Limb (tissue), 2 donors: Measurements from ENCODE around the gene MIB1.
"Not testable (repeated sequence)": the region's sequence is repeated elsewhere in the genome, so short reads cannot be mapped to it uniquely, and the experiment has no call there.

Source experiments
- DNase-seq, 2 donors: peaks; one replicate each; pipeline ENCODE4 v3.0.0-alpha.2; 2016; ENCODE audit errors: extremely low spot score in 2 of 2

Gene MIB1

DNA sequence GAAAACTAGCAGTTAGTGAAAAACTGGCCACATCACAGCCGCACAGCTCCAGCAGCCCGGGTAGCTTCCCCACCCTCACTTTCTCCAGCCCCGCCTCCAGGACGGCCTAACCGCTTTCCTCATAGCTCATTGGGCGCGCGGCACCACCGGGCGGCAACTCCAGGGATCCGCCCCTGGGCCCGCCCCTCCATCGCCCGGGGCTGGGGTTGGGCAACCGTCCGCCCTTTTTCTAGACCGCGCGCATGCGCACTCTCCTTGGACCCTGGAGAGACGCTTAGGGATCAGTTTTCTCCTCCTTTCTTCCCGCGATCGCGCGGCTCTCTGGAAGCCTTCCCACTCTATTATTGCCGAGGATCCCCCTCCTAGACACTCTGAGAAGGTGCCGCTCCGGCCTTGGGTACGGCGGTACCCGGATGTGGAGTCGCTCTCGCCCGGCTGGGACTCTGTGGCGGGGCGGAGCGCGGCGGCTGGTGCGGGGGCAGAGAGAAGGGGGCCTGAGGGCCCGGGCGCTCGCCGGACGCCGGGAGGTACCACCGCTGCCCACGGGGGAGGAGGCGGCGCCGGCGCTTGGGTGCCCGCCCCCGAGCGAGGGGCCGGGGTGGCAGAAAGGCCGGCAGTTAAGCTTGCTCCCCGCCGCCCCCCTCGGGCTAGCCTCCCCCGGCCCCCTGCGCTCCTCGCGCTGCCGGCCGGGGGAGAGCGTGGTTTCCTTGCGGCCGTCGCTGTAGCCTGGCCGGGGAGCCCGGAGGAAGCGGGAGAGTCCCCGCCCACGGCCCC is at the start of gene MIB1:
Gene MIB1 (plus strand): TSS at position 255 of the 774 bp plus-strand sequence. CDS start 792 bp downstream, outside the sequence.
- peak; percentile 99 to 100 for DNase-seq

- no peak for DNase-seq
Observed at GRCh38 chr18:21693322-21693721, 47.3 kb upstream of the MIB1 start.

- no peak for DNase-seq
Observed at GRCh38 chr18:21700528-21701075, 40.0 kb upstream of the MIB1 start.

DNA sequence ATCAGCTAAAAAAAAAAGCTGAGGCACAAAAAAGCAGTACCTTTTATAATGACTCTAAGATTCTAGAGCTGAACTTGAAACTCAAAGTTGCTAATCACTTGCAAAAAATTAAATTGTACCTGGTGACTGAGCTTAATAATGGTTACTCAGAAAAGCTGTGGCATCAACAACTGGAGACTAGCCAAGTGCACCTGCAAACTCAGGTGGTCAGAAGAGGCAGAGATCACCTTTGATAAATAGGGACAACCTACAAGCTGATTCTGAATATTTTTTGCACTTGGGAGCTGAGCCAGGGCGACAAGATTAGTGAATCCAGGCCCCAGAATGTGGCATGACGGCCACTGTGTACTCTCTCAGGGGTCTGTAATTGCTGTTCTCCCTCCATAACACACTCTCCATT is 39.0 kb upstream of the MIB1 start:
- no peak for DNase-seq

DNA sequence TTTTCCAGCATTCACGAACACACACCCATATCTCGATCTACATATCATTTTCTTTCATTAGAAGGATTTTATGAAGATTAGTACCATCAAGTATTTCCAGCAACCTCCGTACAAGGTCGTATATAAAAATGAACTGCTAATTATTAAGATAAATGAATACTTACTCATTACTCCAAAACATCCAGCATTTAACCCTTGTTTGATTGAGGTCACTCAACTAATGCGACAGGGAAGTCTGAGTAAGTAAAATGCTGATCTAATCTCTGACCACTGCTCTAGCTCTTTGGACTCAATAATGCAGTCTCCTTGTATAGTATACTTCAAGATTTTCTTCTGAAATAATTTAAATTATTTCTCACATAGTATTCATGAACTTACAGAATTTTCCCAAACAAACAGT is 38.0 kb upstream of the MIB1 start:
- DNase-seq, result no peak

GRCh38 chr18:21703241-21703820 is 37.3 kb upstream of the MIB1 start:
- DNase-seq, result peak in 1 of 2 donors; percentile 27

DNA sequence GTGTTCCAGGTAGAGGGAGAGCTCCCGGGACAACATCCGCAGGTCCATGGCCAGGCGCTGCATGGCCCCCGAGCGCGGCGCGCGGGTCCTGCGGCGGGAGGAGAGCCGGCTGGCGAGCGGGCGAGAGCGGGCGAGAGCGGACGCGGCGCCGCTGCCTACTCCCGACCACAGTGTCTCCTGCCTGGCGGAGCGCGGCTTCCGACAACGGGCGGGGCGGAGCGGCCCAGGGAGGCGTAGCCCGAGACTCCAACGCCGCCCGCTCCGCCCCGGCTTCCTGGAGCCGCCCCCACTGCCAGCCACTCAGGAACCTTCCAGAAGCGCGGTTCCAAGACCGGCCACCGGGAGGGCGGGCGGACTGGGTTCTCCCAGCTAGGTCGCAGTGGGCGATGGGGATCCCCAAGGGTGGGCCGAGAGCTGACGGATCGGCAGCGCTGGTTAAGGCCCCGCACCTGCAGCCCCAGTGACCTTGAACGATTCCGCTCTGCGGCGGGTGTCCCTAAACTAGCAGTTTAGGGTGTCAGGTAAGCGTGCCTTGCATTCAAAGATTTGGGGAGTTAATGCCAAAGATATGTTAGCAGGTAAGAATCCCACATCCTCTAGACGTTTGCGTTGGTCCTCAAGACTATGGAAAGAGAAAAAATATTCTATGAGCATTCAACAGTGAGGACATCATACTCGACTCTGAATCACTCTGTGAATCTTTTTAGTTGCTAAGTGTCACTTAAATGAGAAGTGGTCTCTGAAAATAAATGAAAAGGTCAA is 35.8 kb upstream of the MIB1 start, which contains the start of gene ABHD3:
Gene ABHD3 (minus strand): TSS at position 172 of the 762 bp plus-strand sequence. CDS start 109 bp downstream, at position 63.
- DNase-seq, result peak; percentile 82 to 91

GRCh38 chr18:21706386-21706865 is 34.2 kb upstream of the MIB1 start:
- DNase-seq, result peak in 1 of 2 donors; percentile 27

- not testable (repeated sequence) for DNase-seq
Observed at GRCh38 chr18:21707130-21707529, 33.5 kb upstream of the MIB1 start.

DNA sequence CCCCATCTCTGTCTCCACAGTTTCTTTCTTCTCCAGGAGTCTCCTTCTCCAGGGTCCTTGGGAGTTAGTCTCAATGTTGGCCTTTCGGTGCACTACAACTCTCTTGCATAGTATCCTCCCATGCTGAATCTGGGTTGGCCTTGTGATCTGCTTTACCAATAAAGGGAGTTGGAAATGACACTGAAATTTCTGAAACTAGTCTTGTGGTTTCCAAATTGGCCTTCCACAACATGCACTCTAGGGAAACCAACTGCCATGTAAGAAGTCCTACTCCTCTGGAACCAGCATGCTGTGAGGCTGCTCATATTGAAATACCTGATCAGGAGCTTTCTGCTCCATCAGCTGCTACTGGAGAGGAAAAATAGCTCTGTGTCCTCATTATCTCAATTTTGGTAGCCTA is 26.1 kb upstream of the MIB1 start:
- no peak for DNase-seq

DNA sequence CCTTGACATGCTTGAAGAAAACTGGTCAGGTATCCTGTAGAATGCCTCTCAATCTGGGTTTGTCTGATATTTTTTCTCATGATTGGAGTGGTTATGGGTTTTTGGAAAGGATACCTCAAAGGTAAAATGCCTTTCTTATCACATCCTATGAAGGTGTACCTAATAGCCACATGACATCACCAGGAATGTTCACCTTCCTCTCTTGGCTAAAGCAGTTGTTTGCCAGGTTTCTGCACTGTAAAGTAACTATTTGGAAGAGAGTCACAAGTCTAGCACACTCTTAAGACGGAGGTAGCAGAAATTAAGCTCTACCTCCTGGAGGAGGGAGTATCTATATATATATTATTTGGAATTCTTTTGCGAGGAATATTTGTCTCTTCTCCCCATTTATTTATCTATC is 17.9 kb upstream of the MIB1 start:
- DNase-seq, result no peak

GRCh38 chr18:21725201-21725600 is 15.4 kb upstream of the MIB1 start:
- no peak for DNase-seq

DNA sequence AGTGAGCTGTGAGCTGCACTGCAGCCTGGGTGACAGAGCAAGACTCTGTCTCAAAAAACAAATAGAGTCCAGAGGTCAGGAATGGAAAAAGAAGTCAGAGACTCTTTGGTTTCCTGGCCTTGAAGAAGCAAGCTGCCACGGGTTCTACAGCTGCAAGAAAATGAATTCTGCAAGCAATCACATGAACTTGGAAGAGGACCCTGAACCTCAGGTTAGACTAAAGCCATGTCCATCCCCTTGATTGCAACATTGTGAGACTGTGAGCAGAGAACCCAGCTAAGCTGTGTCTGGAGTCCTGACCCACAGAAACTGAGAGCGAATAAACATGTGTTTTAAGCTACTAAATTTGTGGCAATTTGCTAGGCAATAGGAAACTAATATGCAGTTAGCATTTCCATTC is 12.9 kb upstream of the MIB1 start:
- DNase-seq, result no peak

GRCh38 chr18:21733011-21733410 is 7.6 kb upstream of the MIB1 start:
- no peak for DNase-seq

DNA sequence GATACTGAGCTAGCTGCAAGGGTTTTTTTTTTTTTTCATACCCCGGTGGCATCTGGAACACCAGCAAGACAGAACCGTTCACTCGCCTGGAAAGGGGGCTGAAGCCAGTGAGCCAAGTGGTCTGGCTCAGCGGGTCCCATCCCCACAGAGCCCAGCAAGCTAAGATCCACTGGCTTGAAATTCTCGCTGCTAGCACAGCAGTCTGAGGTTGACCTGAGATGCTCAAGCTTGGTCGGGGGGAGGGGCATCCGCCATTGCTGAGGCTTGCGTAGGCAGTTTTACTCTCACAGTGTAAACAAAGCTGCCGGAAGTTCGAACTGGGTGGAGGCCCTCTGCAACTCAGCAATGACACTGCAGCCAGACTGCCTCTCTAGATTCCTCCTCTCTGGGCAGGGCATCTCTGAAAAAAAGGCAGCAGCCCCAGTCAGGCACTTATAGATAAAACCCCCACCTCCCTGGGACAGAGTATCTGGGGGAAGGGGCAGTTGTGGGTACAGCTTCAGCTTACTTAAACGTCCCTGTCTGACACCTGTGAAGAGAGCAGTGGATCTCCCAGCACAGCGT is 5.1 kb upstream of the MIB1 start:
- no peak for DNase-seq

DNA sequence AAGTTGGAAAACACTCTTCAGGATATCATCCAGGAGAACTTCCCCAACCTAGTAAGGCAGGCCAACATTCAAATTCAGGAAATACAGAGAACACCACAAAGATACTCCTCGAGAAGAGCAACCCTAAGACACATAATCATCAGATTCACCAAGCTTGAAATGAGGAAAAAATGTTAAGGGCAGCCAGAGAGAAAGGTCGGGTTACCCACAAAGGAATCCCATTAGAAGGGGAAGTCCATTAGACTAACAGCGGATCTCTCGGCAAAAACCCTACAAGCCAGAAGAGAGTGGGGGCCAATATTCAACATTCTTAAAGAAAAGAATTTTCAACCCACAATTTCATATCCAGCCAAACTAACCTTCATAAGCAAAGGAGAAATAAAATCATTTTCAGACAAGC is 3.7 kb upstream of the MIB1 start:
- not testable (repeated sequence) for DNase-seq

GRCh38 chr18:21739604-21740537 is 721 bp upstream of the MIB1 start:
- no peak for DNase-seq

GRCh38 chr18:21741312-21741561 is 645 bp downstream of the MIB1 start:
- no peak for DNase-seq

DNA sequence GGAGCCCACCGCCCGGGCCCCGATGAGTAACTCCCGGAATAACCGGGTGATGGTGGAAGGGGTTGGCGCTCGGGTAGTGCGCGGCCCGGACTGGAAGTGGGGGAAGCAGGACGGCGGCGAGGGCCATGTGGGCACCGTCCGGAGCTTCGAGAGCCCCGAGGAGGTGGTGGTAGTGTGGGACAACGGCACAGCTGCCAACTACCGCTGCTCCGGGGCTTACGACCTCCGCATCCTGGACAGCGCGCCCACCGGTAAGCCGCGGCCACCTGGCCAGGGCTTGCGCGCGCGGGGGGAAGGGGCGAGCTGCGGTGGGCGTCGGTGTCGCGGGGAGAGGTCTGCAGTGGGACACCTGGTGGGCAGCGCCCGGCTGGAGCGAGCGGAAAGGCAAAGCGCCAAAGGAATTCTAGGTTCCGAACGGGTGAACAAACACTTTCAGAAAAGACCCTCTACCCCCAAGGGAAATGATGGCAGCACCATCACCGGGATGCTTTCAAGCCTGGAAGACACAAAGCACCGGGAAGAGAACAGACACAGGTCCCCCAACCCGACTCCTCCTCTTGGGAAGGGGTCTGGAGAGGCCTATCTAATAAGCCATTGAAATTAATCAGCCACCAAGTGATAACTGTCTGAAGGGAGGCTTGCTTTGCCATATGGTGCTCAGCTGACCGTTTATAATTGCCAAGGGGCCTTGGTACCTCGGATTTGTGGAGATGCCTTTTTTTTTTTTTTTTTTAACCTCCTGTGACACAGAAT is 1.1 kb downstream of the MIB1 start:
- DNase-seq, result no peak

DNA sequence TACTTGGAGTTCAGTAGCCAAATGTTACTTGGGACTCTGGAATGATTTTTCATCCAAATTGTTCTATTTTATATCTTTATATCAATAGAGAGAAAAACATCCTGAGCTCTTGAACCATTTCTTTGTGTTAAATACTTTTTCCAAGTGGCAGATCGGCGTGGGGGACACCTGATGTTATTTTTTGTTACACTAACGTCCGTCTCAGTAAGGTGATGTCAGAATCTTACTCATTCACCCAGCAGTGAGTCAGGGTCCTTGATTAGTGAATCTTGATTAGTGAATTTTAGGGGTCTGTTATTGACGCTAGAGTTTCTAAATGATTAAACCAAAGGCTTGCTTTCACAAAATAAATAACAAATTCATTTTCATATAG is 1.7 kb downstream of the MIB1 start:
- no peak for DNase-seq
